ENCODE results near the gene TSN. TPM values are rescaled to one million over a fixed set of nuclear protein-coding genes. Genes with fewer than 3 reads are reported as not detected.
"Not testable (repeated sequence)": the region's sequence is repeated elsewhere in the genome, so short reads cannot be mapped to it uniquely, and the experiment has no call there.

TSN gene
- total RNA-seq: 10 to 100 TPM; 63.9 to 75.1 TPM

DNA sequence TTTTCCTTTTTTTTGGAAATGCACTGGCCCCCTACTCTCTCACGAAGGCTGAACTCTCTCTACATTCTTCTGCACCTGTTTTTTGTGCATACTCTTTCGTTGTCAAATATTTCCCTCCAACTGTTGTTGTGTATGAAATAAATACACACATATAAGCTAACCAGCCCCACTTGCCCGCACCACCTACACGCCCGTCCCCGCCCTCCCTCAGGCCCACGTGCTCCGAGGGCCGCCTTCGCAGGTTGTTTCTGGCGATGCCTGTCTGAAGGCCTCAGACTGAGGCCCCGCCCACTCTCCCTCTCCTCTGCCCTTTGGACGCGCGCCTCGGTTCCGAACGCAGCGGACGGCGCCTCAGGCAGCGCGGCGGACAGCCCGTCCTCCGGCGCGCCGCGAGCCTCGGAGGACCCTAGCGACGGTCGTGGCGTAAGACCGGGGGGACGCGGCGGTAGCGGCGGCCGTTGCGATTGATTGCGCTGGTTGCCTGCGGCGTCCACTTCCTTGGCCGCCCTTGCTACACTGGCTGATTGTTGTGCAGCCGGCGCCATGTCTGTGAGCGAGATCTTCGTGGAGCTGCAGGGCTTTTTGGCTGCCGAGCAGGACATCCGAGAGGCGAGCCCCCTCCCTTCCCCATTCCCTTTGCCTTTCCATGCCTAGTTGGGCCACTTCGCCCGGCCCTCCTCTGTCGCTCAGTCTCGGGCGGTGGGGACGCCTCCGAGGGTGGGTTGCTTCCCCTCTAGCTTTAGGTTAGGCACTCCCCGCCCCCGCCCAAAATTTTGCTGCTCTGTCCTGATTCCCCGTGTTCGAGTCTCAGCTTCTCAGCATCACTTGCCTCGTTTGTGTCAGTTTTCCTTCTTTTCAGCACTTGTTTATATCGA lies at the start of gene TSN:
Gene TSN, plus strand, starts transcription at position 415 of the 875 bp plus-strand sequence. Its CDS starts 129 bp downstream, at position 544.
- ATAC-seq: peak; percentile 99 to 100
- Mint-ChIP-seq H3K36me3 (peaks cover 8 to 9% of the 10 kb centered on the region in 2 donors), H3K9me3 (no peaks in the 10 kb centered on the region), H3K27ac (peak within 1 kb of the TSS; percentile 97 to 99)
- peak; percentile 96 to 97 for DNase-seq (ENCODE audit: low spot score in 2 of 2)

DNA sequence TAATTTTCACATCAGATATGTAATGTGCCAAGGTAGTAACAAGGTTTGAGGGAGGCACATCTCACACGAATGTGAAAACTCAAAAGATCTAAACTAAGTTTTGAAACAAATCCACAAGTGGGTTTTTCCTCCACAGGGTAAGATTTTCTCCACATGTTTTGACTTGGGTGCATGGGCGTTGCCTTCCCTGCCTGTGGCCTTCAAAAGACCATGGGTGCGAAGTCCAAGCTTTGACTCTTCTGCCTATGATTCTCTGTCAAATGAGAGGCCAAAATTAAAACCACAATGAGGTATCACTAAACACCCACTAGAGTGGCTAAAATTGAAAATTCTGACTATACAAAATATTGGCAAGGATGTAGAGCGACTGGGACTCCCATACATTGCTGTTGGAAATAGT lies 49.5 kb upstream of the TSN start:
- Mint-ChIP-seq H3K9me3 (no peaks in the 10 kb centered on the region), H3K36me3 (no peaks in the 10 kb centered on the region), H3K27ac (peak overlapping the region in 1 of 2 donors; percentile 60)
- DNase-seq (ENCODE audit: low spot score in 2 of 2) (no peak), ATAC-seq (no peak)

DNA sequence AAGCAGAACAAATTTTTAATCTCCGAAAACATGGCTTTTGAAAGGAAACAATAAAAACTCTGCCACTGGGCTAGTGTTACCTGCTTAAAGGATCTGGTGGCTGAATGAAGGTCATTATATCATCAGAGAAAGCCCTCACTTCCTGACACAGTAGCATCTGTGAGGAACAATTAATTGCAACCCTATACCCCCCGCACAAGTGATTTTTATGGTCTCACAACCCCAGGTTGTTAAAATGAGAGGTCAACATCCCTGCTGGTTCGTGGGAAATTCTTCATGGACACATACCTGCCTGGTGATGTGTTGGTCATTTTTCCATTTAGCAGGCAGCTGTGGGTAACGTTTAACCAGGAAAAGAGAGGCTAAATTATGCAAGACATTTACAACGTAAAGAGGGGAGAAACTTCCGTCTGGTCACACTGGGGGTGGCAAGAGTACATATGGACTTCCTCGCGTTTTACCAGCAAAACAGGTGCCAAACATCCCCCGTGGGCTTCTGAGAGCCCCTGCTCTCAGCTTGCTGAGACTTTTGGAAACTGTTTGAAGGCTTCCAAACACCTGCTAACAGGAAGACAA lies 48.0 kb upstream of the TSN start:
- no peaks in the 10 kb centered on the region for H3K36me3 Mint-ChIP-seq
- DNase-seq (ENCODE audit: low spot score in 2 of 2): no peak
- no peak for ATAC-seq
- no peak overlapping the region for H3K27ac Mint-ChIP-seq
- H3K9me3 Mint-ChIP-seq: no peaks in the 10 kb centered on the region

- H3K27ac Mint-ChIP-seq: no peak overlapping the region
- H3K9me3 Mint-ChIP-seq: no peaks in the 10 kb centered on the region
- DNase-seq (ENCODE audit: low spot score in 2 of 2) (no peak), ATAC-seq (no peak)
- H3K36me3 Mint-ChIP-seq: no peaks in the 10 kb centered on the region
These were observed 47.5 kb upstream of the TSN start for GRCh38 chr2:121707920-121708361.

DNA sequence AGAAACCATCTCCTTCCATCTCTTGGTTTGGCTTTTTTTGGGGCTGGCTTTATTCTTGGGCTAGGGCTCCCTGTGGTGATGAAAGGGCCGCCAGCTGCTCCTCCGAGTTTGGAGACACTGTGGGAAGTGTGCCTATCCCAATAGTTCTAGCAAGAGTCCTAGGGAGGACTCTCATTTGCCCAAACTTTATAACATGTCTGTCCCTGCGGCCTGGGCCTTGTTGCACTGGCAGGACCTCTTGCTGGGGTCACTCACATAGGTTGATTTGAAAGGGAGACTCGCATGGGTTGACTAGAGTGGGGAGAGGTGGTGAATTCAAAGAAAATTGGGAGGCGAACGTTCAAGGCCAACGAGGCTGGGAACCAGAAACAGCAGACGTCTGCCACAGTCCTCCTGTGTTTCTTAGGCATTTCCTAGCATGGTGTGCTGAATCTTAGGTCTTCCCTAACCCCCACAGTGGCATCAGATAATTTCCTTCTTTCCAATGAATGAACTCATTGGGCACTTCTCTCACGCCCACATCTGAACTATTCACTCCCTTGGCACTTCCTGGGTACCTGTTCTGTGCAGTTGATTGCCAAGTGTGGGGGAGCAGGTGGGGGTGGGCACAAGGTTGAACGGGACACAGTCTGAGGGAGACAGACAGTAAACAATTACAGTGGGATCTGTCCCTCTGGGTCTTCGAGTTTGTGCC lies 45.5 kb upstream of the TSN start:
- Mint-ChIP-seq H3K9me3 (no peaks in the 10 kb centered on the region), H3K36me3 (no peaks in the 10 kb centered on the region), H3K27ac (no peak overlapping the region)
- DNase-seq (ENCODE audit: low spot score in 2 of 2) (no peak), ATAC-seq (no peak)

DNA sequence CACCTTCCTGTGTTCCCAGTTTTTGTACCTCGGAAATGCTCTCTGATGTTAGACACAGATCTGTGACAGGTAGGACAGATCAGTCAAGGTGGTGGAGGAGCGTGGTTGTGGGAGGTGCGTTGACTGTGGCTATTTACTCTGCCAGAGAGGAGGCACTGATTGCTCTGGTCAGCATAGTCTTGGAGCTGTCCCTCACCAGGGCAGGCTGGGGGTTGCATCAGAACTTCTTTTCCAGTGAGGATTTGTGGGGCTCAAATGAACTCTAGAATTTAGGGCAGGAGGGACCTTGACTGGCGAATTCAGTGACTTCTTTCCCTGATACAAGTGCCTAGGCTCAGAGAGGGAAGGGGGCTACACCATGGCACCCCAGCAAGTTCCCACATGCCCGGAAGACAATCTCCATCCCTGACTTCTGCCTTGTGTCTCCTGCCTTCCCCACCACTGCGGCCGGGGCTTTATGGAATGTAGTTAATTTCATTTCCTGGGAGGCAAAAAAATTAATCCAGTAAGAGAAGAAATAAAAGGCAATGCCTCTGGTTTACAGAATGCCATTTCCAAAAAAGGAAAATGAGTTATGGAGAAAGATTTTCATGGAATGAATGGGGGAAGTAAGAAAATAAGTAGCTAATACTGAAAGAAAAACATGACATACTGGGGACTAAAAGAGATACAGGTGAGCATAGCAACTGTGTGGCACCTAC lies 44.8 kb upstream of the TSN start:
- no peak overlapping the region for H3K27ac Mint-ChIP-seq
- DNase-seq (ENCODE audit: low spot score in 2 of 2) (no peak), ATAC-seq (no peak)
- H3K36me3 Mint-ChIP-seq: no peaks in the 10 kb centered on the region
- H3K9me3 Mint-ChIP-seq: no peaks in the 10 kb centered on the region

- H3K9me3 Mint-ChIP-seq; H3K36me3 Mint-ChIP-seq; DNase-seq (ENCODE audit: low spot score in 2 of 2); H3K27ac Mint-ChIP-seq; ATAC-seq: not testable (repeated sequence)
These were observed 44.0 kb upstream of the TSN start for GRCh38 chr2:121711481-121711880.

DNA sequence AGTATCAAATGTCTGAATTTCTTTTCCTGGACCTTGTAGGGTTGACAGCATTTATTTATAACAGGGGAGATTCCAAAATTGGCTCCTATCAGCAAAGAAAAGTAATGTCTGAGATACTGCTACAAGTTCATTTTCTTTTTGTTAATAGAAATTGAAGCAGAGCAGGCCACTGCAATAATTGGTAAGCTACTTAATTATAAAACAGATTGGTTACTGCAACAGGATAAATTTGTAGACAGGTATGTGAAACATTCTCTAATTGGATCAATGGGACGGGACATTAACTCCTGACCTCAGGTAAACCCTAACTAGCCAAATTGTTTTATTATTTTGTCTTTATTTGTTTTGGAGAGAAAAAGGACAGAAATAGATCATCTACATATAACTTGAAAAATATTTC lies 39.3 kb upstream of the TSN start:
- DNase-seq (ENCODE audit: low spot score in 2 of 2): no peak
- ATAC-seq: no peak
- no peaks in the 10 kb centered on the region for H3K36me3 Mint-ChIP-seq
- no peaks in the 10 kb centered on the region for H3K9me3 Mint-ChIP-seq
- no peak overlapping the region for H3K27ac Mint-ChIP-seq

GRCh38 chr2:121717529-121717928 lies 37.9 kb upstream of the TSN start:
- no peak for ATAC-seq
- DNase-seq (ENCODE audit: low spot score in 2 of 2): no peak
- no peak overlapping the region for H3K27ac Mint-ChIP-seq
- H3K9me3 Mint-ChIP-seq: no peaks in the 10 kb centered on the region
- H3K36me3 Mint-ChIP-seq: no peaks in the 10 kb centered on the region

- peak overlapping the region; percentile 94 to 96 for H3K27ac Mint-ChIP-seq
- peaks cover under 1 to 3% of the 10 kb centered on the region in 2 donors for H3K36me3 Mint-ChIP-seq
- ATAC-seq: peak; percentile 76 to 77
- H3K9me3 Mint-ChIP-seq: no peaks in the 10 kb centered on the region
- DNase-seq (ENCODE audit: low spot score in 2 of 2): peak in 1 of 2 donors; percentile 44
These were observed 33.5 kb upstream of the TSN start for GRCh38 chr2:121721926-121722325.

DNA sequence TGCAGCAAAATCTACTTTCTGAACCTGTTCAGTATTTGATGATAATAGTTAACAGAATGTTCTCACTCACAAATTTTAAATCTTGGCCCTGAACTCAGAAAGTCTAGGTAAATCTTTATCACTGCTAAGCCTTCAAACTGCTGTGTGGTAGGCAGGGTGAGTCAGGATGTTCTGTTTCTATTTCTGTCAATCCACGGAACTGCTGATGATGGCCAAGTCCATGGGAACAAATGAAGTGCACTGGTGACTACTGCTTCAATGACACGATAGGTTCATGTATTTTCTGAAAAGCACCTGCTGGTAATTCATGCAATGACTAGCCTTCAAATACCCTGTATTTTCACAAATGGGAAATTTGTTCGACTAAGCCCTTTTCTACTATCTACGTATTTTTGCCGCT lies 33.0 kb upstream of the TSN start:
- Mint-ChIP-seq H3K36me3 (peaks cover 4 to 8% of the 10 kb centered on the region in 2 donors), H3K27ac (peak overlapping the region; percentile 94 to 96), H3K9me3 (no peaks in the 10 kb centered on the region)
- ATAC-seq (peak; percentile 94), DNase-seq (ENCODE audit: low spot score in 2 of 2) (peak; percentile 30 to 41)

DNA sequence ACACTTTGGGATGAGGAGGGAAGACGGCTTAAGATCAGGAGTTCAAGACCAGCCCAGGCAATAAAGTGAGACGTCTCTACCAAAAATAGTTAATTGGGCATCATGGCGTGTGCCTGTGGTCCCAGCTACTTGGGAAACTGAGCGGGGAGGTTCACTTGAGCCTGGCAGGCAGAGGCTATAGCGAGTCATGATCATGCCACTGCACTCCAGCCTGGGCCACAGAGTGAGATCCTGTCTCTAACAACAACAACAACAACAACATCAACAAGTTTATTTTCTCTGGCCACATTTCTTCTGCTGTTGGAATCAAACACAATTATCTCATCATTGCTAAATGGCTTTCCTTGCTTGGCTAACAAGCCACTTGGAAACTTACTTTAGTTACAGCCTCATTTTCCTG lies 32.1 kb upstream of the TSN start:
- no peaks in the 10 kb centered on the region for H3K9me3 Mint-ChIP-seq
- no peak for ATAC-seq
- H3K27ac Mint-ChIP-seq: peak overlapping the region; percentile 22 to 94
- DNase-seq (ENCODE audit: low spot score in 2 of 2): no peak
- H3K36me3 Mint-ChIP-seq: peaks cover 4 to 17% of the 10 kb centered on the region in 2 donors

- H3K27ac Mint-ChIP-seq: no peak overlapping the region
- DNase-seq (ENCODE audit: low spot score in 2 of 2): no peak
- ATAC-seq: no peak
- peaks cover 0 to 10% of the 10 kb centered on the region in 2 donors for H3K9me3 Mint-ChIP-seq
- peaks cover 20 to 49% of the 10 kb centered on the region in 2 donors for H3K36me3 Mint-ChIP-seq
These were observed 28.1 kb upstream of the TSN start for GRCh38 chr2:121727332-121727731.

- ATAC-seq (no peak), DNase-seq (ENCODE audit: low spot score in 2 of 2) (no peak)
- Mint-ChIP-seq H3K9me3 (peaks cover 0 to 10% of the 10 kb centered on the region in 2 donors), H3K36me3 (peaks cover 22 to 55% of the 10 kb centered on the region in 2 donors), H3K27ac (peak overlapping the region in 1 of 2 donors; percentile 59)
These were observed 27.5 kb upstream of the TSN start for GRCh38 chr2:121727950-121728349.

GRCh38 chr2:121731366-121731765 lies 24.1 kb upstream of the TSN start:
- H3K9me3 Mint-ChIP-seq: peaks cover 0 to 10% of the 10 kb centered on the region in 2 donors
- peaks cover 35 to 74% of the 10 kb centered on the region in 2 donors for H3K36me3 Mint-ChIP-seq
- peak overlapping the region; percentile 70 to 95 for H3K27ac Mint-ChIP-seq
- DNase-seq (ENCODE audit: low spot score in 2 of 2): peak in 1 of 2 donors; percentile 44
- no peak for ATAC-seq

DNA sequence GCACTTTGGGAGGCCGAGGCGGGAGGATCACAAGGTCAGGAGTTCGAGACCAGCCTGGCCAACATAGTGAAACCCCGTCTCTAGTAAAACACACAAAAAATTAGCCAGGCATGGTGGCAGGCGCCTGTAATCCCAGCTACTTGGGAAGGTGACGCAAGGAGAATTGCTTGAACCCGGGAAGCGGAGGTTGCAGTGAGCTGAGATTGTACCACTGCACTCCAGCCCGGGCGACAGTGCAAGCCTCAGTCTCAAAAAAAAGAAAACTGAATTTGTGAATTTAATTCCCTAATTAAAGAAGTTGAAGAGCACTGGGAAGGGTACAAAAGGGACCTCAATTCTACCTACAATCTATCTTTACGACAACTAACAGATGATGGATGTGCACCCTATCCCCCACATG lies 20.9 kb upstream of the TSN start:
- DNase-seq (ENCODE audit: low spot score in 2 of 2): peak in 1 of 2 donors; percentile 20
- not testable (repeated sequence) for H3K27ac Mint-ChIP-seq, H3K9me3 Mint-ChIP-seq, ATAC-seq
- peaks cover 36 to 55% of the 10 kb centered on the region in 2 donors for H3K36me3 Mint-ChIP-seq

Data from activated naive CD4-positive, alpha-beta T cell treated with anti-CD3 and anti-CD28 coated beads, Interleukin-2, amount 50 U/mL, for 72 hours (primary cell).